Gastroesophageal sphincter (tissue), 3 donors: ENCODE data around the gene COG4.

Source experiments
- EP300 ChIP-seq: sonication (generic); formaldehyde crosslinking; IDR thresholded peaks from one replicate; pipeline ENCODE4 v1.6.1; 2017; ENCODE audit warnings: antibody characterized with exemption, mild to moderate bottlenecking
- POLR2A ChIP-seq, 2 donors: fragments of 450-650 bp; IDR thresholded peaks; one replicate each; pipeline ENCODE4 v1.6.1; 2017; ENCODE audit warnings: antibody characterized with exemption in 2 of 2, mild to moderate bottlenecking in 2 of 2, moderate library complexity in 1 of 2
- POLR2AphosphoS5 ChIP-seq: sonication (generic); formaldehyde crosslinking; IDR thresholded peaks from one replicate; pipeline ENCODE4 v1.6.1; 2017; ENCODE audit warnings: antibody characterized with exemption
- TF ChIP-seq, protein P1 (sequence below), 4 experiments: fragments of 200-600 bp in 2 of 4; fragments of 450-650 bp in 2 of 4; sonication (generic) in 1 of 4; IDR thresholded peaks; one replicate each; pipeline ENCODE4 v1.5.1; 2017 to 2019; ENCODE audit warnings: antibody characterized with exemption in 4 of 4, mild to moderate bottlenecking in 2 of 4, moderate library complexity in 2 of 4

DNA sequence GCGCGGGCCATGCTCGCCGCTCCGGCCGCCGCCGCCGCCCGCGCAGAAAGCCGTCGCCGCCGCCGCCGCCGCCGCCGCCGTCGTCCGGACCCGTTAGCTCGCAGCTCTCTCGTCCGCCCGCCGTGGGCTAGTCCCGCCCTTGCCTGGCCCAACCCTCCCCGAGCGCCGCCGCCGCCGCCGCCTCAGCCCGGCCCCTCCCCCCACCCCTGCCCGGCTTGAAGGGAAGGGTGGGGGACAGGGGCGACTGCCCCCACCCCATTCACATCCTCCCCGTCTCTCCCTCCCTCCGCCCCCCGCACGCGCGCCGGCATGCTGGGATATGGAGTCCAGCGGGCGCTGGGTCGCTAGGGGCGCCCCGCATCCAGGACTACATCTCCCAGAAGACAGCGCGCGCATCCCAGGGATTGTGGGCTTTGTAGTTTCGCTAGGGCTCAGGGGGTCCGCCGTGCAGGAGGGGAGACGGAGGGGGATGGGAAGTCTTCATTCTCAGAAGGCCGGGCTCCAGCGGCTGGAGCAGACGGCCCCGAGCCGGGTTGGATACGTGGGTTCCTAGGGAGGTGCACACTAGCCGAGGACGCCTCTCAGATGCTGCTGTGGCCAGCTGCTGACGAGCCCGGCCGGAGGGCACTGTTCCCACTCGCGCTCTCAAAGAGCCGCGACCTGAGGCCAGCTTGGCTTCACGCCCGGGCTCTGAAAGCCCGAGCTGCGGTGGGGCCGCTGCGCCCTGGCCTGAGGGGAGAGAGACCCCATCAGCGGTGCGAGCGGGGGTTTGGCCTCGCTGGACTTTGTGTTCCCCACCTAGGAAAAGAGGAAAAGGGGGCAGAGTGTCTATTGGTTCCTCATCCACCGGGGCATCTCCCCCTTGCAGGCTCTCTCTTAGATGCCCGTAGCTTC, 84.1 kb downstream of the COG4 start, which contains the start of gene ST3GAL2:
- TF ChIP-seq, protein P1, sequence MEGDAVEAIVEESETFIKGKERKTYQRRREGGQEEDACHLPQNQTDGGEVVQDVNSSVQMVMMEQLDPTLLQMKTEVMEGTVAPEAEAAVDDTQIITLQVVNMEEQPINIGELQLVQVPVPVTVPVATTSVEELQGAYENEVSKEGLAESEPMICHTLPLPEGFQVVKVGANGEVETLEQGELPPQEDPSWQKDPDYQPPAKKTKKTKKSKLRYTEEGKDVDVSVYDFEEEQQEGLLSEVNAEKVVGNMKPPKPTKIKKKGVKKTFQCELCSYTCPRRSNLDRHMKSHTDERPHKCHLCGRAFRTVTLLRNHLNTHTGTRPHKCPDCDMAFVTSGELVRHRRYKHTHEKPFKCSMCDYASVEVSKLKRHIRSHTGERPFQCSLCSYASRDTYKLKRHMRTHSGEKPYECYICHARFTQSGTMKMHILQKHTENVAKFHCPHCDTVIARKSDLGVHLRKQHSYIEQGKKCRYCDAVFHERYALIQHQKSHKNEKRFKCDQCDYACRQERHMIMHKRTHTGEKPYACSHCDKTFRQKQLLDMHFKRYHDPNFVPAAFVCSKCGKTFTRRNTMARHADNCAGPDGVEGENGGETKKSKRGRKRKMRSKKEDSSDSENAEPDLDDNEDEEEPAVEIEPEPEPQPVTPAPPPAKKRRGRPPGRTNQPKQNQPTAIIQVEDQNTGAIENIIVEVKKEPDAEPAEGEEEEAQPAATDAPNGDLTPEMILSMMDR (IDR thresholded peaks at IDR 0.05): peak in 3 of 4 experiments; percentile 27 to 45 (median 30)
- TF ChIP-seq POLR2A (IDR thresholded peaks at IDR 0.05) (peak; percentile 26 to 40), EP300 (no peak), POLR2AphosphoS5 (peak; percentile 24)
